RWPE2 (cell line): ENCODE data around the gene SIPA1L3.

Experiments used
- ATAC-seq: fragments of 200-7000 bp; cut with Tn5 transposase; 3 replicates; pipeline ENCODE4 v1.9.1; 2021; ENCODE audit warnings: low read depth
- DNase-seq: peaks from one replicate; pipeline ENCODE4 v3.0.0-alpha.2; 2020; ENCODE audit warnings: low spot score
- H3K27ac ChIP-seq: fragments of 450-650 bp; 2 replicates; pipeline ENCODE4 v1.5.1; 2017; ENCODE audit warnings: mild to moderate bottlenecking; ENCODE audit not compliant: poor library complexity, severe bottlenecking
- H3K27me3 ChIP-seq: fragments of 250-450 bp; sonication (Bioruptor Pico); 2 replicates; pipeline ENCODE4 v1.5.1; 2021; ENCODE audit warnings: mild to moderate bottlenecking, moderate library complexity; ENCODE audit not compliant: insufficient read depth, poor library complexity, severe bottlenecking
- H3K36me3 ChIP-seq: fragments of 250-450 bp; sonication (Bioruptor Pico); 2 replicates; pipeline ENCODE4 v1.5.1; 2020; ENCODE audit warnings: low read depth, mild to moderate bottlenecking, moderate library complexity
- H3K4me1 ChIP-seq: fragments of 250-450 bp; sonication (Bioruptor Pico); 2 replicates; pipeline ENCODE4 v1.5.1; 2021; ENCODE audit warnings: mild to moderate bottlenecking, moderate library complexity; ENCODE audit not compliant: insufficient read depth, poor library complexity, severe bottlenecking
- H3K4me3 ChIP-seq: fragments of 250-450 bp; sonication (Bioruptor Pico); 2 replicates; pipeline ENCODE4 v1.5.1; 2021; ENCODE audit warnings: mild to moderate bottlenecking, moderate library complexity; ENCODE audit not compliant: severe bottlenecking
- H3K9me3 ChIP-seq: fragments of 250-450 bp; sonication (Bioruptor Pico); 2 replicates; pipeline ENCODE4 v1.5.1; 2021; ENCODE audit warnings: mild to moderate bottlenecking, moderate library complexity; ENCODE audit not compliant: severe bottlenecking
- TF ChIP-seq, protein P1 (sequence below): fragments of 450-650 bp; IDR thresholded peaks from one replicate; pipeline ENCODE4 v1.5.1; 2017; ENCODE audit warnings: mild to moderate bottlenecking, moderate library complexity; ENCODE audit not compliant: poor library complexity, severe bottlenecking

The SIPA1L3 gene

DNA sequence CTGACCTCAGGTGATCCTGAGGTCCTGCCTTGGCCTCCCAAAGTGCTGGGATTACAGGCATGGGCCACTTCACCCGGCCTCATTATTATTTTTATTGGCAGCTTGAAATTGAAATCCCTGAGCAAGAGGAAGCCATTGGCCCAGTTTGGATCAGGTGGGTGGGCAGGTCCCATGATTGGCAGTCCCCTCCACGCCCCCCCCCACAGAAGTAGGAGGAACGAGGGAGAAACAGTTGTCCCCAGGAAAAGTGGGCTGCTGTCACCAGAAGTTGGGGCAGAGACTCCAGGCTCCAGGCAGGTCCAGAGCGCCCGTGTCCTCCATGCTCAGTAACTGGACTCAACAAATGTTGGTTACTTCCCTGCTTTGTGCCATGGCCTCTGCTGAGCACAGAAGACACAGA is 70.4 kb downstream of the SIPA1L3 start:
- peaks cover 36% of the 10 kb centered on the region for H3K4me1 ChIP-seq
- TF ChIP-seq, protein P1, sequence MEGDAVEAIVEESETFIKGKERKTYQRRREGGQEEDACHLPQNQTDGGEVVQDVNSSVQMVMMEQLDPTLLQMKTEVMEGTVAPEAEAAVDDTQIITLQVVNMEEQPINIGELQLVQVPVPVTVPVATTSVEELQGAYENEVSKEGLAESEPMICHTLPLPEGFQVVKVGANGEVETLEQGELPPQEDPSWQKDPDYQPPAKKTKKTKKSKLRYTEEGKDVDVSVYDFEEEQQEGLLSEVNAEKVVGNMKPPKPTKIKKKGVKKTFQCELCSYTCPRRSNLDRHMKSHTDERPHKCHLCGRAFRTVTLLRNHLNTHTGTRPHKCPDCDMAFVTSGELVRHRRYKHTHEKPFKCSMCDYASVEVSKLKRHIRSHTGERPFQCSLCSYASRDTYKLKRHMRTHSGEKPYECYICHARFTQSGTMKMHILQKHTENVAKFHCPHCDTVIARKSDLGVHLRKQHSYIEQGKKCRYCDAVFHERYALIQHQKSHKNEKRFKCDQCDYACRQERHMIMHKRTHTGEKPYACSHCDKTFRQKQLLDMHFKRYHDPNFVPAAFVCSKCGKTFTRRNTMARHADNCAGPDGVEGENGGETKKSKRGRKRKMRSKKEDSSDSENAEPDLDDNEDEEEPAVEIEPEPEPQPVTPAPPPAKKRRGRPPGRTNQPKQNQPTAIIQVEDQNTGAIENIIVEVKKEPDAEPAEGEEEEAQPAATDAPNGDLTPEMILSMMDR = no peak

DNA sequence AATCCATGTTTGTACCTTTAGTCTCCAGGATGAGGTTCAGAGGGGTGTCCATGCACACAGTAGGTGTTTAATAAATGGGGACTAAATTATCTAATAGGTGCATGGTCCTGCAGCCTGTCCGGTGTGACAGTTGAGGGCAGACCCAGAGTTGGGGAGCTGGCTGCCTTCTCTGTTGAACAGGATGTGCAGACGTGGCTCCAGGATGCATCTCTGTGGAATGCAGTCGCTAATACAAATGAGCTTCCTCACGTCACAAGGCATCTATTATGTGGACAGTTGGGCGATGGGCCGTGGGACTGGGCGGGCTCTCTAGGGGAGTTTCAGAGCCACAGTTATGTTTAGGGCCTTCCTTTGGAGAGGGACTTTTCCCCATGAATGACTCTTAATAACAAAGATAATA is 71.0 kb downstream of the SIPA1L3 start:
- no peak for DNase-seq
- Histone ChIP-seq H3K4me3 (no peak overlapping the region), H3K9me3 (no peaks in the 10 kb centered on the region), H3K36me3 (peaks cover 17% of the 10 kb centered on the region), H3K27ac (peak overlapping the region; percentile 99), H3K27me3 (no peaks in the 10 kb centered on the region), H3K4me1 (peaks cover 36% of the 10 kb centered on the region)
- TF ChIP-seq, protein P1 = no peak
- ATAC-seq = peak; percentile 57

More for the DNA sequence above, 70.4 kb downstream of the SIPA1L3 start:
- Histone ChIP-seq H3K4me3 (no peak overlapping the region), H3K9me3 (no peaks in the 10 kb centered on the region), H3K27ac (peak overlapping the region; percentile 99), H3K36me3 (peaks cover 20% of the 10 kb centered on the region), H3K27me3 (no peaks in the 10 kb centered on the region)
- no peak for ATAC-seq
- no peak for DNase-seq

DNA sequence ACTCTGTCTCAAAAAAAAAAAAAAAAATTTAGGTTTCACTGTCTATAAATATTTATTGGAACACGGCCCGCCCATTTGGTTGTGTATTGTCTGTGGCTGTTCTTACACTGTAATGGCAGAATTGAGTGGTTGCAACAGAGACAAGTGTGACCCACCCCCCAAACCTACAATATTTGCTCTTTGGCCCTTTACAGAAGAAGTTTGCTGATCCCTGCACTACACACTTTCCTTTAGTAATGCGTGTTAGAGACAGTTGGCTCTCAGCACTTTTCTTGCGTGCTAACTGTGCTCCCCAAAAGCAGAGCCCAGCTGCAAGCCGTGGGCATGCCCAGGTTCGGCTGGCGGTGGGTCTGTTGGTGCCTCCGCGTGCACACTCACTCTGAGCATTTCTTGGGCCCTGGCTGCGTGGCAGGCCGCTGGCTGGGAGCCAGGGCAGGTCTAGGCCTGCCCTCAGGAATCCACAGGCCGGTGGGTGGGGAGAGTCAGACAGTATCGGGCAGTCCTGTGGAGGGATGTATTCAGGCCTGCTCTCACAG is 72.6 kb downstream of the SIPA1L3 start:
- TF ChIP-seq, protein P1 = no peak
- DNase-seq = peak; percentile 95
- Histone ChIP-seq H3K9me3 (no peaks in the 10 kb centered on the region), H3K27ac (peak overlapping the region; percentile 99), H3K4me1 (peaks cover 36% of the 10 kb centered on the region), H3K36me3 (peaks cover 16% of the 10 kb centered on the region), H3K27me3 (no peaks in the 10 kb centered on the region), H3K4me3 (no peak overlapping the region)
- peak; percentile 94 for ATAC-seq

DNA sequence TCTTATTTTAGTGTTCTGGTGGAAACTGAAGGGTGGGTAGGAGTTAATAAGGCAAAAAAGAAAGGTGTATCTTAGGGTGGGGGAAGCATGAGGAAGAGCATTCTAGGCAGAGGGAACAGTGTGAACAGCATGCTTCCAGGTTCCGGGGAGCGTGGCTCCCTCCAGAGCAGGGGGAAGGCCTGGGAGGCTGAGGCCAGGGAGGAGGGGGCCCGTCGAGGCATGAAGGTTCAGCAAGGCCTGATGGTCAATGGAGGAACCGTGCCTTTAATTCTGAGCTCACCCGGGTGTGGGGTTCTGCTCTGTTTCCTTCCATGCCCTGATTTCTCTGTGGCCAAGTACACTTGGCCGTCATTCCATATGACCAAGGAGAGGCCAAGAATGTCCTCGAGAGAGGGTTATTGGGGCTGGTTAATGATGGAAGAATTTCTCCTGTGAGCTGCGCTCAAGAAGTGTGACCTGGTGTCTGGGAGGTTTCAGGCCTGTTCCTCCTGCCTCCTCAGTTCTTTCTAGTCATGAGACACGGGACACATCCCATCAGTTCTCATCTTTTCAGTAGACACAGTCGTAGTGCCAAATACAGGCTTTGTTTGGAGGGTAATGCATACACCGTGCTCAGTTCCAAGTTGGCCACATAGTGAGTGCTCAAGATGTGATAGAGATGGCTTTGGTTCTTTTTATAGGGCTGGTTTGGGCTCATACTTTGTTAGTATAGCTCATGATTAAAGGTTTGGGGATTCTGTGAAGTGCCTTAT is 73.6 kb downstream of the SIPA1L3 start:
- Histone ChIP-seq H3K4me1 (peaks cover 36% of the 10 kb centered on the region), H3K9me3 (no peaks in the 10 kb centered on the region), H3K4me3 (no peak overlapping the region), H3K27ac (peak overlapping the region; percentile 99), H3K36me3 (peaks cover 9% of the 10 kb centered on the region), H3K27me3 (no peaks in the 10 kb centered on the region)
- TF ChIP-seq, protein P1 = no peak
- DNase-seq (no peak), ATAC-seq (no peak)
